SK-N-SH treated with all-trans-retinoic acid at 6 μM for 48 hours (cell line): ENCODE measurements around the gene OBSCN.

Source experiments
- ARNTL ChIP-seq: fragments of 450-650 bp; formaldehyde crosslinking; IDR thresholded peaks from 2 replicates; pipeline ENCODE4 v1.5.0; 2020; ENCODE audit warnings: low read depth, mild to moderate bottlenecking, moderate library complexity, borderline replicate concordance
- RARB ChIP-seq: fragments of 250-450 bp; sonication (Bioruptor Pico); IDR thresholded peaks from 2 replicates; pipeline ENCODE4 v1.8.0; 2021; ENCODE audit warnings: mild to moderate bottlenecking, moderate library complexity
- TCF4 ChIP-seq: fragments of 250-450 bp; sonication (Bioruptor Pico); IDR thresholded peaks from 2 replicates; pipeline ENCODE4 v1.8.0; 2021; ENCODE audit warnings: mild to moderate bottlenecking, moderate library complexity, borderline replicate concordance
- TOX ChIP-seq: fragments of 250-450 bp; sonication (Bioruptor Pico); IDR thresholded peaks from 2 replicates; pipeline ENCODE4 v1.8.0; 2021; ENCODE audit warnings: mild to moderate bottlenecking, moderate library complexity, borderline replicate concordance
- ZFP3 ChIP-seq: fragments of 250-450 bp; sonication (Bioruptor Pico); IDR thresholded peaks from 2 replicates; pipeline ENCODE4 v1.5.0; 2020; ENCODE audit warnings: mild to moderate bottlenecking, moderate library complexity
- ZFP30 ChIP-seq: fragments of 450-650 bp; formaldehyde crosslinking; IDR thresholded peaks from 2 replicates; pipeline ENCODE4 v1.5.0; 2022; ENCODE audit warnings: mild to moderate bottlenecking, moderate library complexity
- ZNF70 ChIP-seq: fragments of 450-650 bp; formaldehyde crosslinking; IDR thresholded peaks from 2 replicates; pipeline ENCODE4 v1.5.0; 2020; ENCODE audit warnings: mild to moderate bottlenecking, moderate library complexity
- ZNF8 ChIP-seq: fragments of 450-650 bp; formaldehyde crosslinking; IDR thresholded peaks from 2 replicates; pipeline ENCODE4 v1.5.0; 2020; ENCODE audit warnings: mild to moderate bottlenecking, moderate library complexity

- no peak for TF ChIP-seq ZFP30 (CRISPR knock-in tag)
- TF ChIP-seq ZNF8 (CRISPR knock-in tag) = no peak
- no peak for TF ChIP-seq ZFP3
- no peak for TF ChIP-seq TCF4 (CRISPR knock-in tag)
- TF ChIP-seq ARNTL (CRISPR knock-in tag) = no peak
- no peak for TF ChIP-seq TOX
- TF ChIP-seq ZNF70 (CRISPR knock-in tag) = no peak
- no peak for TF ChIP-seq RARB (CRISPR knock-in tag)
These were observed 150.4 kb downstream of the OBSCN start for GRCh38 chr1:228358039-228358763.
